ENCODE results near the gene EEF2KMT.
"Not testable (repeated sequence)": the region's sequence is repeated elsewhere in the genome, so short reads cannot be mapped to it uniquely, and the experiment has no call there.

Gene EEF2KMT

GRCh38 chr16:5084802-5085201 lies 12.8 kb downstream of the EEF2KMT start:
- not testable (repeated sequence) for H3K4me2 ChIP-seq (ENCODE audit: low read depth, low read length, poor library complexity, severe bottlenecking); H3K79me2 ChIP-seq (ENCODE audit: insufficient read depth, low read length)

GRCh38 chr16:5084099-5084731 lies 13.4 kb downstream of the EEF2KMT start:
- not testable (repeated sequence) for H3K9ac ChIP-seq (ENCODE audit: low read depth, low read length, poor library complexity, severe bottlenecking); H3K9me3 ChIP-seq (ENCODE audit: insufficient read depth, low read depth, low read length); H3K4me3 ChIP-seq (ENCODE audit: low read length, poor library complexity, severe bottlenecking); H3K36me3 ChIP-seq (ENCODE audit: insufficient read depth, low read length); H4K20me1 ChIP-seq (ENCODE audit: insufficient read depth, low read length, poor library complexity, severe bottlenecking); H3K9me2 ChIP-seq (replicated peaks; ENCODE audit: low read depth, low read length); H3F3A ChIP-seq (ENCODE audit: low read depth); H2AFZ ChIP-seq (ENCODE audit: low read length); H3K4me1 ChIP-seq (ENCODE audit: insufficient read depth, low read length, poor library complexity, severe bottlenecking); H3K4me2 ChIP-seq (ENCODE audit: low read depth, low read length, poor library complexity, severe bottlenecking); H3K79me2 ChIP-seq (ENCODE audit: insufficient read depth, low read length); H3K27me3 ChIP-seq (ENCODE audit: insufficient read depth, low read length, poor library complexity, severe bottlenecking)

More at GRCh38 chr16:5084802-5085201, 12.8 kb downstream of the EEF2KMT start:
- not testable (repeated sequence) for H3K27me3 ChIP-seq (ENCODE audit: insufficient read depth, low read length, poor library complexity, severe bottlenecking); H3K9me2 ChIP-seq (replicated peaks; ENCODE audit: low read depth, low read length); H3F3A ChIP-seq (ENCODE audit: low read depth); H2AFZ ChIP-seq (ENCODE audit: low read length); H3K36me3 ChIP-seq (ENCODE audit: insufficient read depth, low read length); H3K4me3 ChIP-seq (ENCODE audit: low read length, poor library complexity, severe bottlenecking); H4K20me1 ChIP-seq (ENCODE audit: insufficient read depth, low read length, poor library complexity, severe bottlenecking); H3K9me3 ChIP-seq (ENCODE audit: insufficient read depth, low read depth, low read length); H3K4me1 ChIP-seq (ENCODE audit: insufficient read depth, low read length, poor library complexity, severe bottlenecking); H3K9ac ChIP-seq (ENCODE audit: low read depth, low read length, poor library complexity, severe bottlenecking)
- TF ChIP-seq, protein P1, sequence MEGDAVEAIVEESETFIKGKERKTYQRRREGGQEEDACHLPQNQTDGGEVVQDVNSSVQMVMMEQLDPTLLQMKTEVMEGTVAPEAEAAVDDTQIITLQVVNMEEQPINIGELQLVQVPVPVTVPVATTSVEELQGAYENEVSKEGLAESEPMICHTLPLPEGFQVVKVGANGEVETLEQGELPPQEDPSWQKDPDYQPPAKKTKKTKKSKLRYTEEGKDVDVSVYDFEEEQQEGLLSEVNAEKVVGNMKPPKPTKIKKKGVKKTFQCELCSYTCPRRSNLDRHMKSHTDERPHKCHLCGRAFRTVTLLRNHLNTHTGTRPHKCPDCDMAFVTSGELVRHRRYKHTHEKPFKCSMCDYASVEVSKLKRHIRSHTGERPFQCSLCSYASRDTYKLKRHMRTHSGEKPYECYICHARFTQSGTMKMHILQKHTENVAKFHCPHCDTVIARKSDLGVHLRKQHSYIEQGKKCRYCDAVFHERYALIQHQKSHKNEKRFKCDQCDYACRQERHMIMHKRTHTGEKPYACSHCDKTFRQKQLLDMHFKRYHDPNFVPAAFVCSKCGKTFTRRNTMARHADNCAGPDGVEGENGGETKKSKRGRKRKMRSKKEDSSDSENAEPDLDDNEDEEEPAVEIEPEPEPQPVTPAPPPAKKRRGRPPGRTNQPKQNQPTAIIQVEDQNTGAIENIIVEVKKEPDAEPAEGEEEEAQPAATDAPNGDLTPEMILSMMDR (conservative IDR thresholded peaks at IDR 0.05; ENCODE audit: low read length), result peak; percentile 49

- H3K9me3 ChIP-seq (ENCODE audit: insufficient read depth, low read depth, low read length); H3K79me2 ChIP-seq (ENCODE audit: insufficient read depth, low read length); H3K4me2 ChIP-seq (ENCODE audit: low read depth, low read length, poor library complexity, severe bottlenecking); H3K36me3 ChIP-seq (ENCODE audit: insufficient read depth, low read length); H3K4me3 ChIP-seq (ENCODE audit: low read length, poor library complexity, severe bottlenecking); H3K4me1 ChIP-seq (ENCODE audit: insufficient read depth, low read length, poor library complexity, severe bottlenecking); H3K9ac ChIP-seq (ENCODE audit: low read depth, low read length, poor library complexity, severe bottlenecking); H2AFZ ChIP-seq (ENCODE audit: low read length); H3K27me3 ChIP-seq (ENCODE audit: insufficient read depth, low read length, poor library complexity, severe bottlenecking); H3F3A ChIP-seq (ENCODE audit: low read depth); H3K9me2 ChIP-seq (replicated peaks; ENCODE audit: low read depth, low read length); H4K20me1 ChIP-seq (ENCODE audit: insufficient read depth, low read length, poor library complexity, severe bottlenecking): not testable (repeated sequence)
These were observed 13.9 kb downstream of the EEF2KMT start for GRCh38 chr16:5083646-5084045.

- not testable (repeated sequence) for H3F3A ChIP-seq (ENCODE audit: low read depth); H3K9me3 ChIP-seq (ENCODE audit: insufficient read depth, low read depth, low read length); H3K27me3 ChIP-seq (ENCODE audit: insufficient read depth, low read length, poor library complexity, severe bottlenecking); H3K79me2 ChIP-seq (ENCODE audit: insufficient read depth, low read length); H3K36me3 ChIP-seq (ENCODE audit: insufficient read depth, low read length); H3K9ac ChIP-seq (ENCODE audit: low read depth, low read length, poor library complexity, severe bottlenecking); H3K4me2 ChIP-seq (ENCODE audit: low read depth, low read length, poor library complexity, severe bottlenecking); H4K20me1 ChIP-seq (ENCODE audit: insufficient read depth, low read length, poor library complexity, severe bottlenecking); H3K4me1 ChIP-seq (ENCODE audit: insufficient read depth, low read length, poor library complexity, severe bottlenecking); H3K9me2 ChIP-seq (replicated peaks; ENCODE audit: low read depth, low read length); H2AFZ ChIP-seq (ENCODE audit: low read length); H3K4me3 ChIP-seq (ENCODE audit: low read length, poor library complexity, severe bottlenecking)
These were observed 16.6 kb downstream of the EEF2KMT start for GRCh38 chr16:5080996-5081395.

GRCh38 chr16:5080461-5080860 lies 17.1 kb downstream of the EEF2KMT start:
- not testable (repeated sequence) for H3K9me3 ChIP-seq (ENCODE audit: insufficient read depth, low read depth, low read length); H3K79me2 ChIP-seq (ENCODE audit: insufficient read depth, low read length); H3K9ac ChIP-seq (ENCODE audit: low read depth, low read length, poor library complexity, severe bottlenecking); H3K4me2 ChIP-seq (ENCODE audit: low read depth, low read length, poor library complexity, severe bottlenecking); H3F3A ChIP-seq (ENCODE audit: low read depth); H3K27me3 ChIP-seq (ENCODE audit: insufficient read depth, low read length, poor library complexity, severe bottlenecking); H2AFZ ChIP-seq (ENCODE audit: low read length); H3K36me3 ChIP-seq (ENCODE audit: insufficient read depth, low read length); H3K4me3 ChIP-seq (ENCODE audit: low read length, poor library complexity, severe bottlenecking); H3K4me1 ChIP-seq (ENCODE audit: insufficient read depth, low read length, poor library complexity, severe bottlenecking); H3K9me2 ChIP-seq (replicated peaks; ENCODE audit: low read depth, low read length); H4K20me1 ChIP-seq (ENCODE audit: insufficient read depth, low read length, poor library complexity, severe bottlenecking)
